ENCODE results near the gene FNDC8. TPM values are rescaled to one million over a fixed set of nuclear protein-coding genes. Genes with fewer than 3 reads are reported as not detected.

Gene FNDC8
- total RNA-seq, 1 experiment from 2014 or later: not detected

- DNase-seq (no peak), ATAC-seq (no peak)
- 0 out of 2 replicates have a peak overlapping the region, but pooled peaks have one; percentile 10 for H3K9ac ChIP-seq (ENCODE audit: low read length)
- peaks cover 8% of the 10 kb centered on the region for H3K36me3 ChIP-seq (ENCODE audit: low read depth, low read length)
- H4K20me1 ChIP-seq (ENCODE audit: low read length): no peaks in the 10 kb centered on the region
- H3K27ac ChIP-seq (ENCODE audit: low read length): peak overlapping the region; percentile 77
- no TSS peak for BruUV-seq (replicated peaks)
- no peaks in the 10 kb centered on the region for H3K9me3 ChIP-seq (ENCODE audit: low read length)
- H3K9me2 ChIP-seq (replicated peaks; ENCODE audit: low read length): no peaks in the 10 kb centered on the region
- H3F3A ChIP-seq (ENCODE audit: low read length, unreplicated experiment): peaks cover 2% of the 10 kb centered on the region
- no peaks in the 10 kb centered on the region for H3K27me3 ChIP-seq (ENCODE audit: low read length)
- H3K79me2 ChIP-seq (ENCODE audit: low read length): peaks cover 94% of the 10 kb centered on the region
- CTCF ChIA-PET: no interaction called here
- intact Hi-C loops (cut with micrococcal nuclease): no loop called here
- TF ChIP-seq CTCF (conservative IDR thresholded peaks at IDR 0.05; ENCODE audit: low read depth, low read length): no peak
- TF ChIP-seq EZH2phosphoT487 (IDR thresholded peaks at IDR 0.05; ENCODE audit: borderline replicate concordance, low read length): no peak
- peaks cover 51% of the 10 kb centered on the region for H3K4me1 ChIP-seq (ENCODE audit: insufficient read depth, low read length)
- H2AFZ ChIP-seq (ENCODE audit: low read length): no peak overlapping the region
- peak overlapping the region; percentile 26; the same call in 1 of the 2 replicates for H3K4me2 ChIP-seq (ENCODE audit: low read length)
- POLR2A ChIA-PET (ENCODE audit: unreplicated experiment): no interaction called here
- H3K4me3 ChIP-seq (ENCODE audit: low read length): no peak overlapping the region
Measured at GRCh38 chr17:35074711-35075707, 46.4 kb upstream of the FNDC8 start.

GRCh38 chr17:35076874-35077273 lies 44.5 kb upstream of the FNDC8 start:
- peaks cover 94% of the 10 kb centered on the region for H3K79me2 ChIP-seq (ENCODE audit: low read length)
- H3K36me3 ChIP-seq (ENCODE audit: low read depth, low read length): peaks cover 5% of the 10 kb centered on the region; the same call in 1 of the 2 replicates
- H3F3A ChIP-seq (ENCODE audit: low read length, unreplicated experiment): peaks cover 4% of the 10 kb centered on the region
- ATAC-seq (no peak), DNase-seq (no peak)
- intact Hi-C loops (cut with micrococcal nuclease): no loop called here
- no TSS peak for BruUV-seq (replicated peaks)
- H3K27me3 ChIP-seq (ENCODE audit: low read length): no peaks in the 10 kb centered on the region
- no peak overlapping the region for H3K4me3 ChIP-seq (ENCODE audit: low read length)
- ChIA-PET CTCF (no interaction called here), POLR2A (ENCODE audit: unreplicated experiment) (no interaction called here)
- no peak overlapping the region for H3K9ac ChIP-seq (ENCODE audit: low read length)
- no peaks in the 10 kb centered on the region for H3K9me3 ChIP-seq (ENCODE audit: low read length)
- H3K4me2 ChIP-seq (ENCODE audit: low read length): no peak overlapping the region
- peaks cover 69% of the 10 kb centered on the region for H3K4me1 ChIP-seq (ENCODE audit: insufficient read depth, low read length)
- H2AFZ ChIP-seq (ENCODE audit: low read length): no peak overlapping the region
- no peaks in the 10 kb centered on the region for H3K9me2 ChIP-seq (replicated peaks; ENCODE audit: low read length)
- no peaks in the 10 kb centered on the region for H4K20me1 ChIP-seq (ENCODE audit: low read length)
- TF ChIP-seq EZH2phosphoT487 (IDR thresholded peaks at IDR 0.05; ENCODE audit: borderline replicate concordance, low read length): no peak
- TF ChIP-seq EZH2 (IDR thresholded peaks at IDR 0.05; ENCODE audit: low read length, unreplicated experiment): no peak
- TF ChIP-seq CTCF (conservative IDR thresholded peaks at IDR 0.05; ENCODE audit: low read depth, low read length): no peak
- no peak overlapping the region; the same call in 1 of the 2 replicates for H3K27ac ChIP-seq (ENCODE audit: low read length)

Data from PC-3 (cell line).